Tibial nerve (tissue), 4 donors: Measurements from ENCODE around the gene SPOPL. TPM values are rescaled to one million over a fixed set of nuclear protein-coding genes. Genes with fewer than 3 reads are reported as not detected.

ENCODE experiments used
- DNase-seq, 2 donors: peaks; one replicate each; pipeline ENCODE4 v3.0.0-alpha.2; 2019; ENCODE audit warnings: low spot score in 2 of 2
- H3K27ac ChIP-seq, 4 donors: fragments of 200-600 bp; sonication (generic) in 3 of 4; one replicate each; pipeline ENCODE4 v1.5.1; 2017 to 2019; ENCODE audit warnings: mild to moderate bottlenecking in 1 of 4
- H3K27me3 ChIP-seq, 2 donors: fragments of 200-600 bp; sonication (generic) in 1 of 2; one replicate each; pipeline versions ENCODE4 v1.5.1 to v1.6.0; 2017 to 2019
- H3K36me3 ChIP-seq, 3 donors: fragments of 200-600 bp; sonication (generic); one replicate each; pipeline ENCODE4 v1.5.1; 2018 to 2019
- H3K4me1 ChIP-seq, 4 donors: fragments of 200-600 bp; sonication (generic) in 3 of 4; one replicate each; pipeline ENCODE4 v1.5.1; 2017 to 2019
- H3K4me3 ChIP-seq, 4 donors: fragments of 200-600 bp; sonication (generic) in 3 of 4; one replicate each; pipeline ENCODE4 v1.5.1; 2017 to 2019; ENCODE audit warnings: mild to moderate bottlenecking in 1 of 4, moderate library complexity in 1 of 4
- H3K9me3 ChIP-seq, 4 donors: fragments of 200-600 bp; sonication (generic) in 3 of 4; one replicate each; pipeline ENCODE4 v1.5.1; 2017 to 2019
- EP300 ChIP-seq, 2 donors: sonication (generic); formaldehyde crosslinking; IDR thresholded peaks; one replicate each; pipeline ENCODE4 v1.6.1; 2017; ENCODE audit warnings: antibody characterized with exemption in 2 of 2, mild to moderate bottlenecking in 1 of 2
- POLR2A ChIP-seq, 2 donors: fragments of 450-650 bp; IDR thresholded peaks; one replicate each; pipeline ENCODE4 v1.6.1; 2017; ENCODE audit warnings: antibody characterized with exemption in 2 of 2, mild to moderate bottlenecking in 2 of 2, moderate library complexity in 2 of 2
- WGBS, 2 donors: methylation state at CpG; one replicate each; pipeline ENCODE4 v1.1.5; 2018; 5-methylcytosine and 5-hydroxymethylcytosine counted together
- total RNA-seq, 4 donors: library from RNA; depleted of rRNA; stranded (reverse); fragments of >200 nt; gene quantifications; one replicate each; pipeline ENCODE4 v1.1.0, GENCODE V29; 2016
- TF ChIP-seq, protein P1 (sequence below), 5 experiments: fragments of 200-600 bp in 3 of 5; fragments of 450-650 bp in 2 of 5; sonication (generic) in 3 of 5; IDR thresholded peaks; one replicate each; pipeline ENCODE4 v1.5.1; 2016 to 2019; ENCODE audit warnings: antibody characterized with exemption in 5 of 5, mild to moderate bottlenecking in 3 of 5, moderate library complexity in 2 of 5

SPOPL gene
- total RNA-seq, 4 donors from 2014 or later = 15.9 to 22.7 (median 16.6) TPM

GRCh38 chr2:138609446-138609845, 107.9 kb downstream of the SPOPL start:
- H3K36me3 ChIP-seq = no peaks in the 10 kb centered on the region
- TF ChIP-seq, protein P1, sequence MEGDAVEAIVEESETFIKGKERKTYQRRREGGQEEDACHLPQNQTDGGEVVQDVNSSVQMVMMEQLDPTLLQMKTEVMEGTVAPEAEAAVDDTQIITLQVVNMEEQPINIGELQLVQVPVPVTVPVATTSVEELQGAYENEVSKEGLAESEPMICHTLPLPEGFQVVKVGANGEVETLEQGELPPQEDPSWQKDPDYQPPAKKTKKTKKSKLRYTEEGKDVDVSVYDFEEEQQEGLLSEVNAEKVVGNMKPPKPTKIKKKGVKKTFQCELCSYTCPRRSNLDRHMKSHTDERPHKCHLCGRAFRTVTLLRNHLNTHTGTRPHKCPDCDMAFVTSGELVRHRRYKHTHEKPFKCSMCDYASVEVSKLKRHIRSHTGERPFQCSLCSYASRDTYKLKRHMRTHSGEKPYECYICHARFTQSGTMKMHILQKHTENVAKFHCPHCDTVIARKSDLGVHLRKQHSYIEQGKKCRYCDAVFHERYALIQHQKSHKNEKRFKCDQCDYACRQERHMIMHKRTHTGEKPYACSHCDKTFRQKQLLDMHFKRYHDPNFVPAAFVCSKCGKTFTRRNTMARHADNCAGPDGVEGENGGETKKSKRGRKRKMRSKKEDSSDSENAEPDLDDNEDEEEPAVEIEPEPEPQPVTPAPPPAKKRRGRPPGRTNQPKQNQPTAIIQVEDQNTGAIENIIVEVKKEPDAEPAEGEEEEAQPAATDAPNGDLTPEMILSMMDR (IDR thresholded peaks at IDR 0.05) = no peak
- TF ChIP-seq EP300 (IDR thresholded peaks at IDR 0.05) (no peak), POLR2A (IDR thresholded peaks at IDR 0.05) (no peak)

GRCh38 chr2:138610201-138610953, 108.8 kb downstream of the SPOPL start:
- Histone ChIP-seq H3K4me1 (no peaks in the 10 kb centered on the region), H3K27ac (no peak overlapping the region), H3K9me3 (no peaks in the 10 kb centered on the region), H3K4me3 (no peak overlapping the region), H3K27me3 (no peaks in the 10 kb centered on the region), H3K36me3 (no peaks in the 10 kb centered on the region)
- 87 to 91% methylated on average over 4 of the region's 4 CpGs for WGBS, 2 donors
- no peak for DNase-seq
- TF ChIP-seq POLR2A (IDR thresholded peaks at IDR 0.05) = no peak
- no peak for TF ChIP-seq EP300 (IDR thresholded peaks at IDR 0.05)
- TF ChIP-seq, protein P1 (IDR thresholded peaks at IDR 0.05) = no peak

More at GRCh38 chr2:138609446-138609845, 107.9 kb downstream of the SPOPL start:
- 83 to 84% methylated on average over 4 of the region's 4 CpGs for WGBS, 2 donors
- DNase-seq = no peak
- Histone ChIP-seq H3K4me3 (no peak overlapping the region), H3K27me3 (no peaks in the 10 kb centered on the region), H3K4me1 (no peaks in the 10 kb centered on the region), H3K27ac (no peak overlapping the region), H3K9me3 (no peaks in the 10 kb centered on the region)

DNA sequence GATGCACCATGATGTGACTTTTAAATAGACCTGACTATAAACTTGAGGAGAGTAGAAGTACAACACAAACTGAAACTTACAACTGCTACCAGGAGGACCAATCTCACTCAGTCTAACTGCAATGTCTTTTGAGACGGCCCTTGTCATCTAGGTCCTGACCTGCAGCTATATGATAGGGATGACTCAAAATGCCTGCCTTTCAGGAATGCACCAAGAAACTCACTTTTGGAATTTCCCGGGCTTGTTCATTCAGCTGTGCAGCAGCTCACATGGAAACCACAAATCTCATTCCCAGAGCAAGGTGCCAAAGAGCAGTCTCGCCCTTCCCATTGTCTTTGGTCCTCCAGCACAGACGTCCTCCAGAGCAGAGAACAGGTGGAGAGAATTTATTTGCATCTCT, 113.7 kb downstream of the SPOPL start:
- WGBS, 2 donors = 70 to 75% methylated on average over 4 of the region's 4 CpGs
- Histone ChIP-seq H3K4me3 (no peak overlapping the region), H3K27me3 (no peaks in the 10 kb centered on the region), H3K36me3 (no peaks in the 10 kb centered on the region), H3K27ac (no peak overlapping the region), H3K4me1 (no peaks in the 10 kb centered on the region), H3K9me3 (no peaks in the 10 kb centered on the region)
- DNase-seq = no peak
- no peak for TF ChIP-seq EP300 (IDR thresholded peaks at IDR 0.05)
- no peak for TF ChIP-seq POLR2A (IDR thresholded peaks at IDR 0.05)
- TF ChIP-seq, protein P1 (IDR thresholded peaks at IDR 0.05) = no peak

DNA sequence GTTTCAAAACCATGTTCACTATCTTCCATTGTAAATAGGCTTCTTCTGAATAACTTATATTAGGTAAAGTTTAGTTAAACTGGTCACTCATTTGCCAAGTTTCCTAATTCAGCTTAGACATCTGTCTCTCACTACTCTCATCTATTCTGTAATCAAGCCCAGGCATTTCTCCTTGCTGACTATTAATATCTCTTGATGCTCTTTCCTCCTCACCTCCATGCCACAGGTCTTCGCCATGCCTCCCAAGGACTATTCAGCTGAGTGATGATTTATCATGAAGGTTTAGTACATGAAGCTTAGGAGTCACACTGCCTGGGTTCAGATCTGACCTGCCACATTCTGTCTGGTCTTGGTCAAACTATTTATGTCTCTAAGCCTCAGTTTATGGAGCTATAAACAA, 115.5 kb downstream of the SPOPL start:
- Histone ChIP-seq H3K27me3 (no peaks in the 10 kb centered on the region), H3K36me3 (no peaks in the 10 kb centered on the region), H3K4me1 (no peaks in the 10 kb centered on the region), H3K27ac (no peak overlapping the region), H3K9me3 (no peaks in the 10 kb centered on the region), H3K4me3 (no peak overlapping the region)
- DNase-seq = no peak
- WGBS, 2 donors = 86 to 87% methylated on average over 1 of the region's 1 CpG
- TF ChIP-seq POLR2A (IDR thresholded peaks at IDR 0.05) = no peak
- TF ChIP-seq, protein P1 (IDR thresholded peaks at IDR 0.05) = no peak
- TF ChIP-seq EP300 (IDR thresholded peaks at IDR 0.05) = no peak

- 74 to 79% methylated on average over 3 of the region's 3 CpGs for WGBS, 2 donors
- Histone ChIP-seq H3K27ac (no peak overlapping the region), H3K9me3 (no peaks in the 10 kb centered on the region), H3K36me3 (no peaks in the 10 kb centered on the region), H3K4me1 (no peaks in the 10 kb centered on the region), H3K27me3 (no peaks in the 10 kb centered on the region), H3K4me3 (no peak overlapping the region)
- TF ChIP-seq POLR2A (IDR thresholded peaks at IDR 0.05) (no peak), EP300 (IDR thresholded peaks at IDR 0.05) (no peak)
- TF ChIP-seq, protein P1 (IDR thresholded peaks at IDR 0.05) = no peak
- DNase-seq = no peak
Observed at GRCh38 chr2:138618971-138619370, 117.4 kb downstream of the SPOPL start.
